Colon (tissue), 2 donors: Measurements from ENCODE around the gene ANO6.
"Not testable (repeated sequence)": the region's sequence is repeated elsewhere in the genome, so short reads cannot be mapped to it uniquely, and the experiment has no call there.

Experiments
- FAIRE-seq: peaks from 2 replicates; lab custom pipeline; 2012; peaks lifted over from hg19 to GRCh38; lab: Jason Lieb, UNC
- donor health status: control.
- donor health status: control.

Gene ANO6, protein sequence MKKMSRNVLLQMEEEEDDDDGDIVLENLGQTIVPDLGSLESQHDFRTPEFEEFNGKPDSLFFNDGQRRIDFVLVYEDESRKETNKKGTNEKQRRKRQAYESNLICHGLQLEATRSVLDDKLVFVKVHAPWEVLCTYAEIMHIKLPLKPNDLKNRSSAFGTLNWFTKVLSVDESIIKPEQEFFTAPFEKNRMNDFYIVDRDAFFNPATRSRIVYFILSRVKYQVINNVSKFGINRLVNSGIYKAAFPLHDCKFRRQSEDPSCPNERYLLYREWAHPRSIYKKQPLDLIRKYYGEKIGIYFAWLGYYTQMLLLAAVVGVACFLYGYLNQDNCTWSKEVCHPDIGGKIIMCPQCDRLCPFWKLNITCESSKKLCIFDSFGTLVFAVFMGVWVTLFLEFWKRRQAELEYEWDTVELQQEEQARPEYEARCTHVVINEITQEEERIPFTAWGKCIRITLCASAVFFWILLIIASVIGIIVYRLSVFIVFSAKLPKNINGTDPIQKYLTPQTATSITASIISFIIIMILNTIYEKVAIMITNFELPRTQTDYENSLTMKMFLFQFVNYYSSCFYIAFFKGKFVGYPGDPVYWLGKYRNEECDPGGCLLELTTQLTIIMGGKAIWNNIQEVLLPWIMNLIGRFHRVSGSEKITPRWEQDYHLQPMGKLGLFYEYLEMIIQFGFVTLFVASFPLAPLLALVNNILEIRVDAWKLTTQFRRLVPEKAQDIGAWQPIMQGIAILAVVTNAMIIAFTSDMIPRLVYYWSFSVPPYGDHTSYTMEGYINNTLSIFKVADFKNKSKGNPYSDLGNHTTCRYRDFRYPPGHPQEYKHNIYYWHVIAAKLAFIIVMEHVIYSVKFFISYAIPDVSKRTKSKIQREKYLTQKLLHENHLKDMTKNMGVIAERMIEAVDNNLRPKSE

DNA sequence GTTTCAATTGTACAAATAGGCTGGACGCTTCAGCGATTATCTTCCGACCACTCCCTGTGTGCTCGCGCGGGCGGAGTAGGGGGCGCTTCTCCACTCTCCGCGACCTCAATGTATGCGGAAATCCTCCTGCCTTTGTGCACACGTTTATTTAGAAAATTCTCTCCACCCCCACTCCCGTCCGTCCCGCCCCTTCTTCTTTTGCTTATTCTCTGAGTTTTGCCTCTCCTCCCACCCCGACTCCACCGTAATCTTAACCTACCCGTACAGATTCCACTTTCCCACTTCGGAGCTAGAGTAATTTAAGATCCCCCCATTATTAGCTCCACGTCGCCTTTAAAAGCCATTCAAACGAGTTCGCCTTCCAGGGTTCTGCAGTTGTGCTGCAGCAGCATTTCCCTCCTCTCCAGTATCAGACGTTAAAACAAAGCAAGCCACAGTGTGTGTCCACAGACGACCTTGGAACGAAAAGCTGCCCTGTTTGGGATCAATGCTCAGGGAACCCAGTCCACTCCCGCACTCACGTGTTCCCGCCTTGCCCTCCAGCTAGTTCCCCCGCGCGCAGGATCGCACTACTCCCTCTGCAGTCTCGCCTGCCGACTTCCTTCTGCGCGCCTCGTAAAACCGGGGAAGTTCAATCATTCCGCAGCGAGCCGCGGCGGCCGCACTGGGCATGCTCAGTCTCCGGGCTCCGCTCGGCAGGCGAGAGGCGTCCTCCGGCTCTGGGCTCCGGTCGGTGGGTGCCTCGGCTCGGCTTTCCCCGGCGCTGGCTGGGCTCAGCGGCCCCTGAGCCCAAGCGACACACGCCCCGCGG lies at the start of gene ANO6:
Gene ANO6, plus strand, starts transcription at position 677 of the 811 bp plus-strand sequence. CDS start 227 bp downstream, outside the sequence.
- FAIRE-seq: no peak

DNA sequence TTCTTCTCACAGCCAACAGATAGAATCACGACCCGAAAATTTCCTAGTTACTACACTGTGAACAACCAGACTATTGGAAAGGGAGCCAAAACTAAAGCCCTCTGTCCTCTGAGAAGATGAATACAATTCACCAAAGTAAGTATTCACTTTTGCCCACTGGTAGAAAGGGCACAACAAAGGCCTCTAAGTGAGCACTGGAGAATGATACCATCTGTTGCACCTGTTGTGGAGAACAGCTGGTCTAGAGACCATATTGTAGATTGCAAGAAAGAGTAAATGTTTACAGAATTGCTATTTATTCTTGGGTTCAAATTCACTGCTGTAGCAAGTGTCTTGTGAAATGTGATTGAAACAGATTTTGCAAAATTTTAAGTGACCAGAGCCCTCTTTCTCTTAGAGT lies 46.9 kb upstream of the ANO6 start:
- FAIRE-seq: no peak

DNA sequence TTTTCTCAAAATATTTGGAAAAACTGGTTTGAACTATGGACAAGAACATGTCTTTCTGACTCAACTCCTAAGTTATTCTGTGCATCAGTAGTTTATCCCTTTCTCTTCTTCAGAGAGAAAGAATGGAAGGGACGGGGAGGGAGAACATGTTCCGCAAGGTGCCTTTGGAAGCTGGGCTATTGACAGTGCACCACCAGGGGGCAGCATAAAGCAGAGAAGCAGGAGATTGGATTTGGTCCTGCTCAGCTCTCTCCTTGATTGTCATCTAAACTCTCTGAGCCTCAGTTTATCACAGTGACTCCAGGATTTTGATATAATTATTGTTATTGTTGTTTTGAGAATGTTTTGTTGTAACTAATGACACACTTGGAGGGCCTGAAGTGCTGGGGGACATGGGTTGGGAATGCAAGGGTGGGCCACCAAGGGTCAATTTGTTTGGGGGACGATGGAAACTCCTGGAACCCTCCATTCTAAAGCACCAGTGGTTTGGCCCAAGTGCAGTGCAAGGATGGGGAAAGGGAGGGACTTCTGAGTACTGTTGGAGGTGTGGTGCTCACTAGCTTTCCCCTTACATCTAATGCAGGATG lies 45.3 kb upstream of the ANO6 start:
- no peak for FAIRE-seq

DNA sequence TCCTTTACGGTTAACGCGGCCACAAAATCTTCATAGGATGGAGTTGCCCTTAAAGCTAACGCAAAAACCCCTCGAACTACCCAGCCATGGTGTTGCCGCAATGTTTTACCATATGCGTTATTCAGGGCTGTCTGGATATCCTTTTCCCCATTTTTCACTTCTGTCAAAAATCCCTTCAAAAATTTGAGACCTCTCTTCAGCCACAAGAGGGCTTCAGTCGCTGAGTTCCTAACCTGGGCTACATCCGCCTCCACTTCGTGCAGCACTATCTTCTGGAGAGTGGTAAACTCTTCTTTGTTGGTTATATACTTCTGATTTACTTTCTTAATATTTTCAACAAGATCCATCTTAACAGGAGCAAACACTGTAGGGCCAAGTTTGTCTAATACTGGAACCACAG lies 42.6 kb upstream of the ANO6 start:
- FAIRE-seq: not testable (repeated sequence)

DNA sequence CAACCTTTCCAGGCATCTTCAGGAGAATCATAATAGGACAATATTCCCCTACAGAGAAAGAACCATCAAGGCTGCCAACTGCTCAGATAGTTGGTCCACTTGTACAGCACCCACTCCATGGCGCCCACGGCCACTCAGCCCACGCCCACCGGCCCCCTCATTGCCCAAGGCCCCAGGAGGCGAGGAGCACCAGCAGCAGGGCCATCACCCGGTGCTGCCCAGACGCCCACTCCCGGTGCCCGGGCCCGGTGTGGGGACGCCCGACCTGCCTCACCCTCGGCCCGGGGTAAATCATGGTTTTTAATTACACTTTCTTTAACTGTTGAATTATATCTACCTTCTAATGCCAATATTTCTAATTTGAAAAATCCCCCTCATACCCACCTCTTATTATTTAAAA lies 41.3 kb upstream of the ANO6 start:
- FAIRE-seq: no peak

DNA sequence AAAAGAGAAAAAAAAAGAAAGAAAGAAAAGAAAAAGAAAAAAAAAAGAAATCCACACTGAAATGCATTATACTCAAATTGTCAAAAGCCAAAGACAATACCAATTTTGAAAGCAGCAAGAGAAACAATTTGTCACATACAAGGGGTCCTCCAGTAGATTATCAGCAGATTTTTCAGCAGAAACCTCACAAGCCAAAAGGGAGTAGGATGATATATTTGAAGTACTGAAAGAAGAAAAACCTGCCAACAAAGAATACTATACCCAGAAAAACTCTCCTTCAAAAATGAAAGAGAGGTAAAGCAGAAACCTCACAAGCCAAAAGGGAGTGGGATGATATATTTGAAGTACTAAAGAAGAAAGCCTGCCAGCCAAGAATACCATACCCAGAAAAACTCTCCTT lies 37.1 kb upstream of the ANO6 start:
- no peak for FAIRE-seq

DNA sequence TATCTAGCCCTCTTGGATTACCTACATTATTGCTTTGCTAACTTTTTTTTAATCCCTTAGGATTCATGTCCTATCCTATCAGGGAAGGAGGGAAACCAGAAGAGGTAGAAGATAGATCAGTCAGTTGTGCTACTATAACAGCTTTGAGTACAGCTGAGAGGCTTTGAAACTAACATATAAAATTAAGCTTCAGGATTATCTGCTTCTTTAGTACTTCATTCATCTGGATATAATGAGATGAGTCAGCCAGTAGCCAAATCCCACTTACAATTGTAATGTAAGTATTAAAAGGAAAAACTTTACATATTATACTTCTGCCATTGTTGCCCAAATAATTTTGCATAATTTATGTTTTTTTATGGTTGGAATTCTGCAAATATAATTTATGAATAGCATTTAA lies 33.4 kb upstream of the ANO6 start:
- FAIRE-seq: no peak

DNA sequence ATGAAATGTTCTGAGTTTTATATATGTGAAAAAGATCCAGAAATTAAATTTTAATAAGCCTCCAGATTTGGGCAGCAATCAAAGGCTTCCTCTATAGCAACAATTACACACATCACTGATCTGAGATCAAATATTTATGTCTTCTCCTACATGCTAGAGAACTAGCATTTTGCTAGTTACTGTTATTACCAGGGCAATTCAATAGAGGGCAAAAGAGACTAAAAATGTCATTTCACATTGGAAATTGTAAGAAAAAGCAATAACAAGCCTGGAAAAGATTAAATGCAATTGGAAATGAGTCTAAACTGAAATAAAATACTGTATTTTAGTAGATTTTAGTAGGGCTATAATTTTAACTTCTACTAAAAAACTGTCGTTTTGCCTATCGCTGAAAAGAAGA lies 32.6 kb upstream of the ANO6 start:
- no peak for FAIRE-seq

DNA sequence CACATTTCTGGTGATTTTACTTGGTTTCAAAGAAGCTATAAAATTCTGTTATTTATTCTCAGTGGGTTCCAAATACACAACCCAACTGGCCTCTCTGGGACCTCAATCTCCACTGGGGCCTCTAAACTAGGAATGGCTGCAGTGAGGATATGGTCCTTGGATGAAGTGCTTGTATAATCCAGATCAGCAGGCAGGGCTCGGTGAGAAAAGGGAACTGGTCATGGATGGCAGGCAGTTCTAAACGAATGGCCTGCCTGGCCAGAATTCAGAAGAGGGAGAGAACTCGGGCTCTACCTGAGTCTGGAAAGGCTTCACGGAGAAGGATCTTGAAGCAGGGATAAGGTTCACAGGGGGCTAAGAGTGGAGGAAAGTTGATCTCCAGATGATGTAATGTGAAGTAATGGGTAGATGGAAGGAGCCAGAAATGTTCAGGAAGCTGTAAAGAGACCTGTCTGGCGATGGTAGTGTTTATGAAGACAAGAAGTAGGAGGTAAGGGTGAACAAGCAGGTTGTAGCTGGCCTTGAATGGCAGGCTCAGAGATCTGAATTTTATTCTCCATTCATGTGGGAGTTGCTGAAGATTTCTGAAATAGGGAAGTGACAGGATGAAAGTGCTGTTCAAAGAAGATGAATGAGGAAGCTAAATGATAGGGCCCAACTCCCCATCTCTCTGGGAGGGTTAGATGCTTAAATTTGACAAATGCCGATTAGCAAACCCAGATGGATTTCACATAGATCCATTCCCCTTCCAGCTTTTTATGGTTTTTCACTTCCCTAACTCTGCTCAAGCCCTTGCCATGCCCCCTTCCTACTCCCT lies 31.5 kb upstream of the ANO6 start:
- FAIRE-seq: no peak

DNA sequence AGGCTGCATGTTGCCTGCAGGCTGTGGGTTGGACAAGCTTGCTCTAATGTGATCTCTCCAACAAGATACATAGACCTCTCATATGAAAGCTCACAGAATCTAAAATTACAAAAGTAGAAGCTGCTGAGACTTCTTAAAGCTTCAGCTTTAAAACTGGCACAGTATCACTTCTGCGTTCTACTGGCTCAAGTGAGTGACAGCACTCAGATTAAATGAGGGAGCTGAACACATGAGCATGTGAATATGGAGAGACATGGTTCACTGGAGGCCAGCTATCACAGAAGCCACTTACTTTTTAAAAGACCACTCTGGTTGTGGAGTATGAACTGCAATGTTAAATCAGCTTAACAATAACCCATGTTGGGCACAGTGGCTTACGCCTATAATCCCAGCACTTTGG lies 29.1 kb upstream of the ANO6 start:
- no peak for FAIRE-seq

DNA sequence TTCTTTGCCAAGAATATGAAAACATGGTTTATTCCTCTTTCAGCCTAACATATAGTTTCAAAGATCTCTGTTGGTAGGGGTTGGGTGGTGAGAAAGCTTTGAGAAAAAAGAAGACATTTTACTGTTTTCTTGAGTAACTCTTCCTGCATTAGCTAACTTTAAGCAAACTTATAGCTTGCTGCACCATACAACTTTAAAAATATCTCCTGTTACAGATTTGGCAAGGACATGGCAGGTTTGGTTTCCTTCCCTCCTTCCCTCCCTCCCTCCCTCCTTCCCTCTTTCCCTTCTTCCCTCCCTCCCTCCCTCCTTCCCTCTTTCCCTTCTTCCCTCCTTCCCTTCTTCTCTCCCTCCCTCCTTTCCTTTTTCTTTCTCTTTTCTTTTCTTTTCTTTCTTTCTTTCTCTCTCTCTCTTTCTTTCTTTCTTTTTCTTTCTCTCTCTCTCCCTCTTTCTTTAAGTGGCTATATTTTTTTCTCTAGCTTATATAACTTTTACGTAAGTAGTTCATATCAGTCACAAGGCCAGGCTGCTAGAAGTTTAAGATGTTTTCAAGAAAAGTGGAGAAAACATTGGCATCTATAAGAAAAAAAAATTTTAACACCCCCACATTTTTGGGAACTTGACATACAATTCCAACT lies 26.0 kb upstream of the ANO6 start:
- no peak for FAIRE-seq

DNA sequence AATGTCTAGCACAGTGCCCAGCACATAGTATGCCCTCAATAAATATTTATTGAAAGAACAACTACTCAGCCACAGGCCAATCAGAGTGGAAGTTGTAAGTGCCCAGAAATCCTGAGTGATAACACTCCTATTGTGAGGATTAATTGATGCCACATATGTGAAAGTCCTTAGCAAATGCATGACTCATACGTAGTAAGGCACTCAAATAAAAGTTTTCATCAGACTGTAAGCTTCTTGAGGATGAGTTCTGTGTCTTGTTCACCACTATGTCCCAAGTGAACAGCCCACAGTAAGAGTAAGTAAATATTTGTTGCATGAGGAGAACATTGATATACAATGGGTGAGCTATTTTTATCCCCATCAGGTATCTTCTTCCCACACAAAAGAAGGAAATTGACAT lies 24.7 kb upstream of the ANO6 start:
- no peak for FAIRE-seq

DNA sequence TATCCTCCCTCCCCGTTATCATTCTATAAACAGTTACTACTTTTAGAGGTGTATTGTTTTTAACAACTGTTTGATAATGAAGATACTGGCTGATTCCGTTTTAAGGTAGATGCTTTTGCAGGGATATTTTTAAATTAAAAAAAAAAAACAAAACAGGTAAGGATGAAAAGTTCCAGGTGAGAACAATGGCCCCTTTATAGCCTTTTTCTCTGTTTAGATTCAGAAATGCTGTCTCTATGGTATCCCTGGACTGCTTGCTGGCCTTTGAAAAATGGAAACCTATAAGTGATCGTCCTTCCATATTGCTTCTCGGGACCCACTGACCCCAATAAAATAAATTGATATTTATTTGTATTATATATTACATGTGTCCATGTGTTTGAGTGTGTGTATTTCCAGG lies 23.2 kb upstream of the ANO6 start:
- FAIRE-seq: no peak

DNA sequence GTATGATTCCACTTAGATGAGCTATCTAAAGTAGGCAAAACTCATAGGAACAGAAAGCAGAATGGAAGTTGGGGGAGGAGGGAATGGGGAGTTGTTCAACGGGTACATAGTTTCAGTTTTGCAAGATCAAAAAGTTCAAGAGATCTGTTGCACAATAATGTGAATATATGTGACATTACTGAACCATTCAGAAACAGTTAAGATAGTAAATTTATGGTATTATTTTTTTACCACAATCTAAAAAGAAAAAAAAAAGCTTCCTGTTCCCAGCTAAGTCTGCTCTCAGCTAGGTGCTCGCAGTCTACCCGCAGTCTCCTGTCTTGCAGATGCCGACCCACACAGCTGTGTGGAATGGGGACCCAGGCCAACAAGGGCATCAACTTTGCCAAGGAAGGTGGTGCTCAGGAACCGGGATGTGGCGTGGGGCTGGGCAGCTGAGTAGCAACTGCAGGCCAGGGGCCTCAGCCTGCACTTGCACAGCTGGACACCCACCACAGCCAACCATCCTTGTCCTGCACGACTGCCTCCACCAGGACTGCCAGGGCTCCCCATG lies 15.3 kb upstream of the ANO6 start:
- no peak for FAIRE-seq

DNA sequence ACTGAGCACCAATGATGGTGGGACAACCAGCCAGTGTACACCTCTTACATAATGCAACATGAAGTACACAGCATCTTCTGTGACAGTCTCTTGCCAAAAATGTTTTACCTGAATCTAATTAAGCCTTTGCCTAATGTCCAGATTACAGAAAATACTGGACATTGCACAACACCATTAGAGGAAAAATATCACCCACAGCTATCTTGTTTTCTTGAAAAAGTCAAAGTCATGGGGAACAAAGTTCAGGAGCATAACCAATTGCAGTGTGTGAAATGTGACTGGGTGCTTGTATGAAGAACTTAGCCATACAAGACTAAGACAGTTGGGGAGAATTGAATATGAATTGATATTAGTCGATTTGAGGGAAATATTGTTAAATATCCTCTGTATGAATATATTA lies 12.1 kb upstream of the ANO6 start:
- FAIRE-seq: no peak

DNA sequence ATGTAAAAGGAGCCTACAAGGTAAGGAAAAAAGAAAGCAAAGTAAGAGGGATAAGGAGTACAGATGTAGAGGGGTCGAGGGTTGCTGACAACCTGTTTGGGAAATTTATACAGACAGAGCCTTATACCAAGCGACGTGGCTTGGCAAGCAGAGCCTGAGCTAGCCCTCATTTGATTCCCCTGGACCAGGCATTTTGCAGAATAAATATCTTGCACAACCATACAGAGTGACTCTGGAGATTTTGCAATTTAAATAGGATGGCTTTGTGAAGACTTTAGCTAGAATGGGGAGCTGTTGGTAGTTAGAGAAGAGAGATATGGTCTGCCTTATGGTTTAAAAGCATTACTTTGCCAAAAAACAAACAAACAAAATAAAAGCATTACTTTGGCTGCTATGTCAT lies 11.1 kb upstream of the ANO6 start:
- FAIRE-seq: no peak

DNA sequence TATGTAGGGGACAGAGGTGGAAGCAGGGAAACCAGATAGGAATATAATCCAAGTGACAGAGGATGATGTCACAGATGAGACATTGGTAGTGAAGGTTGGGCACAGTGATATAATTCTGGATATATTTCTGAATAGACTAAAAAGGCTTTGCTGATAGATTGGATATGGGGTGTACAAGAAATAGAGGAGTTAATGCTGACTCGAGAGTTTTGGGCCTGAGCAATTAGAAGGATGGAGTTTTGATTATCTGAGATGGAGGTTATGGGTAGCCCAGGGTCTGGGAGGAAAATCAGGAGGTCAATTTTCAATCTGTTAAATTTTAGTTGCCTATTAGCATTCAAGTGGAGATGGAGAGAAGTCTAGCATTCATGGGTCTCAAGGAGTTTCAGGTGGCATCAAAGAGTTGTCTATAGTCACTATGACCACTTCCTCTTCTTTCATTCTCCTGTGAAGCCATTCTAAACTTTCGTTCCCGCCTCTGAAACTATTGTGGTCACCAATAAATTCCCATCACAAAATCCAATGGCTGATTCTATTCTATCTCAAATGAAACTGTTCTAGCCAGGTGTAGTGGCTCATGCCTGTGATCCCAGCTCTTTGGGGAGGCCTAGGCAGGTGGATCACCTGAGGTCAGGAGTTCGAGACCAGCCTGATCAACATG lies 10.6 kb upstream of the ANO6 start:
- FAIRE-seq: no peak

DNA sequence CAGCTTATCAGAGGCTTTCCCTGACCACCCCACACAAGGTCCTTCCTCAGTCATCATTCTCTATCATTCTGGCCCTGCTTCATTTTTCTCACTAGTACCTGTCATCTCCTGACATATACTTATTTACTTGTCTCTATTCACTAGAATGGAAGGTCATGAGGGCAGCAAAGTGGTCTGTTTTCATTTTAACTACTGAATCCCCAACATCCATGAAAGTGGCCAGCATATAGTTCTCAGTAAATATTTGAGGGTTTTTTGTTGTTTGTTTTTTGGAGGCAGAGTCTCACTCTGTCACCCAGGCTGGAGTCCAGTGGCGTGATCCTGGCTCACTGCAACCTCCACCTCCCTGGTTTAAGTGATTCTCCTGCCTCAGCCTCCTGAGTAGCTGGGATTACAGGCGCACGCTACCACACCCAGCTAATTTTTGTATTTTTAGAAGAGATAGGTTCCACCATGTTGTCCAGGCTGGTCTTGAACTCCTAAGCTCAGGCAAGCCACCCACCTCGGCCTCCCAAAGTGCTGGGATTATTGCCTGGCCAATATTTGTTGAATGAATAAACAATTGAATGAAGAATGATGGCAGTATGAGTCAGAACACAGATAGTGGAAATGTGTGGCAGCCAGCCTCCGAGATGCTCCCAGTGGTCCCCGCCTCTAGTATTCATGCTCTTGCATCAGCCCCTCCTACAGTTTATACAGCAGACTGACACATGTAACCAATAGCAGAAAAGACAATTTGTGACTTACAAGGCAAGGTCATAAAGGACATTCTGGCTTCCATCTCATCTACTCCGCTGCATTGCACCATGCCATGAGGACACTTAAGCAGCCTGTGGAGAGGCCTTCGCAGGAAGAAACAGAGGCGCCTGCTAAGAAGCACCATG lies 7.0 kb upstream of the ANO6 start:
- no peak for FAIRE-seq

DNA sequence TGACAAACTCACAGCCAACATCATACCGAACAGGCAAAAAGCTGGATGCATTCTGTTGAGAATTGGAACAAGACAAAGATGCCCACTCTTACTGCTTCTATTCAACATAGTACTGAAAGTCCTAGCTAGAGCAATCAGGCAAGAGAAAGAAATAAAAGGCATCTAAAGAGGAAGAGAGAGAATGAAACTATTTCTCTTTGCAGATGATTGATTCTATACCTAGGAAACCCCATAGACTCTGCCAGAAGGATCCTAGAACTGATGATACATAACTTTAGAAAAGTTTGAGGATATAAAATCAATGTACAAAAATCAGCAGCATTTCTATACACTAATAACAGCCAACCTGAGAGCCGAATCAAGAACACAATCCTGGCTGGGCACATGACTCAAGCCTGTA lies 6.1 kb upstream of the ANO6 start:
- FAIRE-seq: no peak
